HepG2 (cell line): Measurements from ENCODE around the gene RAD23A. TPM values are rescaled to one million over a fixed set of nuclear protein-coding genes. Genes with fewer than 3 reads are reported as not detected.

Experiments
- AGO2 ChIP-seq: fragments of 200-400 bp; formaldehyde crosslinking; optimal IDR thresholded peaks from 2 replicates; pipeline ENCODE3; 2017; ENCODE audit warnings: mild to moderate bottlenecking, low read depth, low read length, moderate library complexity
- CBFB ChIP-seq: sonication (generic); formaldehyde crosslinking; IDR thresholded peaks from 2 replicates; pipeline ENCODE4 v1.4.0; 2020; ENCODE audit warnings: missing genetic modification reagents
- DMAP1 ChIP-seq: IDR thresholded peaks from 2 replicates; pipeline ENCODE4 v1.6.1; 2016
- EED ChIP-seq: sonication (generic); formaldehyde crosslinking; IDR thresholded peaks from 2 replicates; pipeline ENCODE4 v1.5.0; 2020; ENCODE audit warnings: mild to moderate bottlenecking, missing genetic modification reagents
- FOXK2 ChIP-seq: fragments of 450-650 bp; IDR thresholded peaks from 2 replicates; pipeline ENCODE4 v1.6.1; 2016
- FOXP4 ChIP-seq: sonication (generic); formaldehyde crosslinking; IDR thresholded peaks from 2 replicates; pipeline ENCODE4 v1.4.0; 2020; ENCODE audit warnings: missing genetic modification reagents
- GABPB1 ChIP-seq: IDR thresholded peaks from 2 replicates; pipeline ENCODE4 v1.6.1; 2016; ENCODE audit warnings: mild to moderate bottlenecking, missing genetic modification reagents, moderate library complexity, missing compliant biosample characterization
- NFE2L1 ChIP-seq: sonication (generic); formaldehyde crosslinking; IDR thresholded peaks from 2 replicates; pipeline ENCODE4 v1.4.0; 2020; ENCODE audit warnings: missing genetic modification reagents, mild to moderate bottlenecking, borderline replicate concordance
- PAX8 ChIP-seq: sonication (generic); formaldehyde crosslinking; IDR thresholded peaks from 2 replicates; pipeline ENCODE4 v1.8.0; 2022; ENCODE audit warnings: mild to moderate bottlenecking, missing genetic modification reagents, borderline replicate concordance
- POGZ ChIP-seq: sonication (generic); formaldehyde crosslinking; IDR thresholded peaks from 2 replicates; pipeline ENCODE4 v1.4.0; 2020; ENCODE audit warnings: mild to moderate bottlenecking, missing genetic modification reagents
- PTBP1 ChIP-seq: fragments of 200-400 bp; formaldehyde crosslinking; IDR thresholded peaks from 2 replicates; pipeline ENCODE4 v1.6.1; 2018; ENCODE audit warnings: low read length, low read depth; ENCODE audit not compliant: poor library complexity, severe bottlenecking
- RBFOX2 ChIP-seq: fragments of 200-400 bp; formaldehyde crosslinking; IDR thresholded peaks from 2 replicates; pipeline ENCODE4 v1.6.1; 2017; ENCODE audit warnings: low read depth, mild to moderate bottlenecking, low read length
- SRY ChIP-seq: sonication (generic); formaldehyde crosslinking; IDR thresholded peaks from 2 replicates; pipeline ENCODE4 v1.8.0; 2022; ENCODE audit warnings: mild to moderate bottlenecking, missing genetic modification reagents
- ZBTB7B ChIP-seq: sonication (generic); formaldehyde crosslinking; IDR thresholded peaks from 2 replicates; pipeline ENCODE4 v1.4.0; 2020; ENCODE audit warnings: missing genetic modification reagents
- ZC3H13 ChIP-seq: sonication (generic); formaldehyde crosslinking; IDR thresholded peaks from 2 replicates; pipeline ENCODE4 v1.8.1; 2023; ENCODE audit warnings: mild to moderate bottlenecking, missing genetic modification reagents, moderate library complexity
- ZFP36L1 ChIP-seq: sonication (generic); formaldehyde crosslinking; IDR thresholded peaks from 2 replicates; pipeline ENCODE4 v1.8.0; 2022; ENCODE audit warnings: mild to moderate bottlenecking, missing genetic modification reagents, moderate library complexity
- ZFX ChIP-seq: sonication (generic); formaldehyde crosslinking; IDR thresholded peaks from 2 replicates; pipeline ENCODE4 v1.4.0; 2020; ENCODE audit warnings: mild to moderate bottlenecking, low read depth, missing genetic modification reagents, moderate library complexity
- ZNF260 ChIP-seq: sonication (generic); formaldehyde crosslinking; IDR thresholded peaks from 2 replicates; pipeline ENCODE4 v1.4.0; 2020; ENCODE audit warnings: missing genetic modification reagents, low read depth, mild to moderate bottlenecking, borderline replicate concordance
- ZNF354B ChIP-seq: sonication (generic); formaldehyde crosslinking; IDR thresholded peaks from 2 replicates; pipeline ENCODE4 v1.8.0; 2022; ENCODE audit warnings: mild to moderate bottlenecking, missing genetic modification reagents
- ZNF460 ChIP-seq: sonication (generic); formaldehyde crosslinking; IDR thresholded peaks from 2 replicates; pipeline ENCODE4 v1.5.1; 2020; ENCODE audit warnings: missing genetic modification reagents, mild to moderate bottlenecking, borderline replicate concordance
- ZNF510 ChIP-seq: sonication (generic); formaldehyde crosslinking; IDR thresholded peaks from 2 replicates; pipeline ENCODE4 v1.4.0; 2020; ENCODE audit warnings: low read depth, mild to moderate bottlenecking, missing genetic modification reagents
- ZNF543 ChIP-seq: sonication (generic); formaldehyde crosslinking; IDR thresholded peaks from 2 replicates; pipeline ENCODE4 v1.4.0; 2020; ENCODE audit warnings: mild to moderate bottlenecking, missing genetic modification reagents
- ZNF546 ChIP-seq: sonication (generic); formaldehyde crosslinking; conservative IDR thresholded peaks from 2 replicates; pipeline ENCODE4 v1.8.1; 2023; ENCODE audit warnings: mild to moderate bottlenecking, missing genetic modification reagents
- ZNF558 ChIP-seq: sonication (generic); formaldehyde crosslinking; IDR thresholded peaks from 2 replicates; pipeline ENCODE4 v1.9.0; 2022; ENCODE audit warnings: mild to moderate bottlenecking, missing genetic modification reagents, borderline replicate concordance
- ZNF720 ChIP-seq: sonication (generic); formaldehyde crosslinking; IDR thresholded peaks from 2 replicates; pipeline ENCODE4 v1.4.0; 2020; ENCODE audit warnings: missing genetic modification reagents
- polyA plus RNA-seq, 8 experiments: library from polyadenylated mRNA; depleted of rRNA in 3 of 8; stranded (reverse) in 7 of 8; unstranded in 1 of 8; fragments of >200 nt; fragmentation: Illumina TruSeq in 4 of 8; extraction: Trizol in 4 of 8; gene quantifications; 2 replicates each; pipeline versions ENCODE4 v1.2.1 to v1.2.3, GENCODE V29; 2011 to 2016; ENCODE audit warnings: low read depth in 4 of 8, missing spikeins in 1 of 8, mixed read lengths in 1 of 8; ENCODE audit not compliant: insufficient read depth in 1 of 8
- total RNA-seq, 5 experiments: library from RNA; depleted of rRNA; stranded (reverse); fragments of >200 nt; fragmentation: Illumina TruSeq; extraction: Trizol; gene quantifications; 2 replicates each; pipeline ENCODE4 v1.2.3, GENCODE V29; 2016; ENCODE audit warnings: low read depth in 1 of 5
- TF ChIP-seq, protein P1 (sequence below): sonication (generic); formaldehyde crosslinking; IDR thresholded peaks from 2 replicates; pipeline ENCODE4 v1.9.0; 2021; ENCODE audit warnings: missing genetic modification reagents, mild to moderate bottlenecking, borderline replicate concordance
- TF ChIP-seq, protein P2 (sequence below): sonication (generic); formaldehyde crosslinking; IDR thresholded peaks from 2 replicates; pipeline ENCODE4 v1.4.0; 2020; ENCODE audit warnings: missing genetic modification reagents; ENCODE audit errors: not compliant biosample characterization

Gene RAD23A
- total and polyA plus RNA-seq, 2 of the 13 experiments (the other 11 are each of a cell fraction or from before 2014, with no cell fraction given) = 42.5 to 54.2 TPM

GRCh38 chr19:12995596-12996405, 50.1 kb downstream of the RAD23A start (continued):
- TF ChIP-seq FOXP4 (CRISPR knock-in tag) (no peak), PTBP1 (no peak), PAX8 (CRISPR knock-in tag) (no peak), SRY (CRISPR knock-in tag) (peak; percentile 75), EED (CRISPR knock-in tag) (no peak), ZNF543 (no peak; the same call in 1 of the 2 replicates), NFE2L1 (CRISPR knock-in tag) (no peak), ZFX (CRISPR knock-in tag) (peak; percentile 59; the same call in 1 of the 2 replicates), ZNF460 (CRISPR knock-in tag) (no peak), ZNF260 (CRISPR knock-in tag) (no peak), ZFP36L1 (CRISPR knock-in tag) (no peak), ZNF354B (CRISPR knock-in tag) (no peak), GABPB1 (CRISPR knock-in tag) (no peak; the same call in 1 of the 2 replicates), AGO2 (peak; percentile 67), POGZ (CRISPR knock-in tag) (no peak), ZNF558 (CRISPR knock-in tag) (no peak), DMAP1 (CRISPR knock-in tag) (no peak), ZBTB7B (CRISPR knock-in tag) (0 out of 2 replicates have a peak, but pooled peaks have one; percentile 31), CBFB (CRISPR knock-in tag) (no peak), RBFOX2 (peak; percentile 69), ZC3H13 (peak; percentile 31; the same call in 1 of the 2 replicates), ZNF510 (CRISPR knock-in tag) (no peak), ZNF546 (CRISPR knock-in tag) (no peak), ZNF720 (CRISPR knock-in tag) (no peak), FOXK2 (no peak)
- TF ChIP-seq, protein P1, sequence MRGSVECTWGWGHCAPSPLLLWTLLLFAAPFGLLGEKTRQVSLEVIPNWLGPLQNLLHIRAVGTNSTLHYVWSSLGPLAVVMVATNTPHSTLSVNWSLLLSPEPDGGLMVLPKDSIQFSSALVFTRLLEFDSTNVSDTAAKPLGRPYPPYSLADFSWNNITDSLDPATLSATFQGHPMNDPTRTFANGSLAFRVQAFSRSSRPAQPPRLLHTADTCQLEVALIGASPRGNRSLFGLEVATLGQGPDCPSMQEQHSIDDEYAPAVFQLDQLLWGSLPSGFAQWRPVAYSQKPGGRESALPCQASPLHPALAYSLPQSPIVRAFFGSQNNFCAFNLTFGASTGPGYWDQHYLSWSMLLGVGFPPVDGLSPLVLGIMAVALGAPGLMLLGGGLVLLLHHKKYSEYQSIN (CRISPR knock-in tag) = no peak
- TF ChIP-seq, protein P2, sequence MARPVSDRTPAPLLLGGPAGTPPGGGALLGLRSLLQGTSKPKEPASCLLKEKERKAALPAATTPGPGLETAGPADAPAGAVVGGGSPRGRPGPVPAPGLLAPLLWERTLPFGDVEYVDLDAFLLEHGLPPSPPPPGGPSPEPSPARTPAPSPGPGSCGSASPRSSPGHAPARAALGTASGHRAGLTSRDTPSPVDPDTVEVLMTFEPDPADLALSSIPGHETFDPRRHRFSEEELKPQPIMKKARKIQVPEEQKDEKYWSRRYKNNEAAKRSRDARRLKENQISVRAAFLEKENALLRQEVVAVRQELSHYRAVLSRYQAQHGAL = no peak
